Central memory CD8-positive, alpha-beta T cell (primary cell): ENCODE measurements around the gene ENTHD1.

Source experiments
- ATAC-seq: fragments of 150-1000 bp; cut with Tn5 transposase; replicated peaks from 2 replicates; pipeline ENCODE4 v1.10.0; 2022; ENCODE audit warnings: mild to moderate bottlenecking, moderate FRiP score, moderate number of reproducible peaks; ENCODE audit not compliant: poor library complexity, severe bottlenecking; ENCODE audit errors: extremely low read depth
- DNase-seq, 2 donors: peaks; one replicate each; pipeline ENCODE4 v3.0.0; 2021; ENCODE audit warnings: low spot score in 2 of 2
- H3K27ac Mint-ChIP-seq: one replicate; pipeline ENCODE4 v1.8.0; 2022; ENCODE audit warnings: low read depth, mild to moderate bottlenecking, moderate library complexity, mixed read lengths
- H3K27me3 Mint-ChIP-seq: one replicate; pipeline ENCODE4 v1.8.0; 2022; ENCODE audit warnings: mixed read lengths
- H3K36me3 Mint-ChIP-seq: one replicate; pipeline ENCODE4 v1.8.0; 2022; ENCODE audit warnings: mild to moderate bottlenecking, moderate library complexity, mixed read lengths; ENCODE audit not compliant: insufficient read depth
- H3K4me1 Mint-ChIP-seq: one replicate; pipeline ENCODE4 v1.8.0; 2022; ENCODE audit warnings: mixed read lengths
- H3K4me3 Mint-ChIP-seq: one replicate; pipeline ENCODE4 v1.8.0; 2022; ENCODE audit warnings: mild to moderate bottlenecking, moderate library complexity, mixed read lengths
- H3K9me3 Mint-ChIP-seq: one replicate; pipeline ENCODE4 v1.8.0; 2022; ENCODE audit warnings: mixed read lengths

The ENTHD1 gene, protein sequence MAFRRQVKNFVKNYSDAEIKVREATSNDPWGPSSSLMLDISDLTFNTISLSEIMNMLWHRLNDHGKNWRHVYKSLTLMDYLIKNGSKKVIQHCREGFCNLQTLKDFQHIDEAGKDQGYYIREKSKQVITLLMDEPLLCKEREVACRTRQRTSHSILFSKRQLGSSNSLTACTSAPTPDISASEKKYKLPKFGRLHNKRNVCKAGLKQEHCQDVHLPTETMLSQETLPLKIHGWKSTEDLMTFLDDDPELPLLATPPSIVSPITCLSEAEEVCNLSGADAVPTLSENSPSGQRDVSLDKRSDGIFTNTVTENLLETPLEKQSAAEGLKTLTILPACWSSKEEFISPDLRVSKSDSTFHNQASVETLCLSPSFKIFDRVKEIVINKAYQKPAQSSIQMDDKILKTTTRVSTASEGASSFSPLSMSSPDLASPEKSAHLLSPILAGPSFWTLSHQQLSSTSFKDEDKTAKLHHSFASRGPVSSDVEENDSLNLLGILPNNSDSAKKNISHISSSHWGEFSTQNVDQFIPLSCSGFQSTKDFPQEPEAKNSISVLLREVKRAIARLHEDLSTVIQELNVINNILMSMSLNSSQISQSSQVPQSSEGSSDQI

DNA sequence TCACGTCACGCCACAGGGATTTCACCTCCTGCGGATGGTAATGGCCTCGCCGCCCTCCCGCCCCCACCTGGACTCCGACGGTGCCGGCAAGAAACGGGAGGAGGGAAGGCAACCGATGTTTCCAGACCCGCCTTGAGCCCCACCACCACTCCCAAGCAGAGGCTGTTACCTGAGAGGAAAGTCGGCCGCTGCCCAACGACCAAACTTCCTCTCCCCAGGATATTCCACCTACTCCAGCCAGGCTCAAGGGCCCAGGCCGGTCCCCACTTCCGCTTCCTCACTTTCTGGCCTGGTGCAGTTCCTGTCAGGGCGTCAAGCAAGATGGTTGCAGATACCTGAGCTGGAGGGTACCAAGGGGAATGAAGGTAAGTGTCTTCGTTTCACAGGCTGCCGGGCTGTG is at the start of gene ENTHD1:
ENTHD1 (minus strand) TSS at position 235 of the 400 bp plus-strand sequence. CDS start 6,012 bp downstream, outside the sequence.
- no peak within 1 kb of the TSS for H3K27ac Mint-ChIP-seq
- H3K27me3 Mint-ChIP-seq, result no peaks in the 10 kb centered on the region
- DNase-seq, result no peak
- no peaks in the 10 kb centered on the region for H3K9me3 Mint-ChIP-seq
- ATAC-seq, result no peak
- no peak within 1 kb of the TSS for H3K4me3 Mint-ChIP-seq
- H3K36me3 Mint-ChIP-seq, result peaks cover 2% of the 10 kb centered on the region
- H3K4me1 Mint-ChIP-seq, result peaks cover 8% of the 10 kb centered on the region

DNA sequence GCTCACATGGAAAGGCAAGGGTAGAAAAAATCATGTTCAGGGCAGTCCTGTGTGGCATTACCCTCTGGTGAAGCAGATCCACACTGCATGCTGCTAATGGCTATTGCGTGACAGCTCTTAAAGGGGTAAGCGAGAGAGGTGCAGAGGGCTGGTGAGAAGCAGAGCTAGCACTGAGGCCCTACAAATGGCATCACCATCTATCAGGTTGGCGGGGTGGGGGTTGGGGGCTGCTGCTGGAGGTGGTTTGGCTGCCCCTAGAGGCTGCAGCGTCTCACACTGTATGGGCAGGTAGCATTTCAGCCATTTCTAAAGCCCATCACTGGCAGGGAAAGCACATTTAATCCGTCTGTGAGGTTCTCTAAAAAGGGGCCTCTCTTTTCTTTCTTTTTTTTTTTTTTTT is 49.8 kb upstream of the ENTHD1 start:
- no peak for ATAC-seq
- DNase-seq, result no peak
- H3K36me3 Mint-ChIP-seq, result peaks cover 27% of the 10 kb centered on the region
- H3K4me1 Mint-ChIP-seq, result peaks cover 84% of the 10 kb centered on the region
- H3K27ac Mint-ChIP-seq, result peak overlapping the region; percentile 85
- H3K27me3 Mint-ChIP-seq, result no peaks in the 10 kb centered on the region
- H3K4me3 Mint-ChIP-seq, result peak overlapping the region; percentile 46
- no peaks in the 10 kb centered on the region for H3K9me3 Mint-ChIP-seq

DNA sequence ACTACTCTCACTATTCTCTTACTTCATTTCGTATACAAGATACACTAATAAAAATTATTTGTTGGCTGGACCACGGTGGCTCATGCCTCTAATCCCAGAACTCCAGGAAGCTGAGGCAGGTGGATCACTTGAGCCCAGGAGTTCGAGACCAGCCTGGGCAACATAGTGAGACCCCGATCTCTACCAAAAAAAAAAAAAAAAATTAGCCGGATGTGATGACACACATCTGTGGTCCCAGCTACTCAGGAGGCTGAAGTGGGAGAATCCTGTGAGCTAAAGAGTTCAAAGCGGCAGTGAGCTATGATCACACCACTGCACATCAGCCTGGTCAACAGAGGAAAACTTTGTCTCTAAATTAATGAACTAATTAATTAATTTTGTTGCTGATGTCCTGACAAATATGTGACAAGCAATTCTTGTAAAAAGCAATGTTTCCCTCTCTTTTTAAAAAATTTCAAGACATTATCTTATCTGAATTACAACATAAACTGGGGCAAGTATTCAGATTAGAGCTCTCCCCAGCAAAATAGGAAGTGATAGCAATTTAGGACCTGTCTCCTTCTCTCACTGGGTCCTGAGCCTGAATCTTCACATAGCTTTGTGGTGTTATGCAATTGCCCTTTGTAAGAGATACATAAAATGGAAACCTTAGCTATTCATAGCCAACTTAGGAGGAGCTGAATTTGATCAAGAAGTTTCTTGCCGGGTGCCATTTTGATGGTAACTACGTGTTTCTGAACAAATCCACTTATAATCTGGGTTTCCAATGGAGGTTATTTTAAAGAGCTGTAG is 49.1 kb upstream of the ENTHD1 start:
- DNase-seq (no peak), ATAC-seq (peak; percentile 20)
- Mint-ChIP-seq H3K27ac (peak overlapping the region; percentile 85), H3K4me3 (peak overlapping the region; percentile 46), H3K36me3 (peaks cover 32% of the 10 kb centered on the region), H3K9me3 (no peaks in the 10 kb centered on the region), H3K4me1 (peaks cover 87% of the 10 kb centered on the region), H3K27me3 (no peaks in the 10 kb centered on the region)

GRCh38 chr22:39941601-39942000 is 48.0 kb upstream of the ENTHD1 start:
- no peaks in the 10 kb centered on the region for H3K27me3 Mint-ChIP-seq
- no peak overlapping the region for H3K4me3 Mint-ChIP-seq
- H3K27ac Mint-ChIP-seq, result peak overlapping the region; percentile 85
- H3K36me3 Mint-ChIP-seq, result peaks cover 32% of the 10 kb centered on the region
- peaks cover 87% of the 10 kb centered on the region for H3K4me1 Mint-ChIP-seq
- DNase-seq, result no peak
- no peak for ATAC-seq
- no peaks in the 10 kb centered on the region for H3K9me3 Mint-ChIP-seq

GRCh38 chr22:39940757-39941305 is 47.3 kb upstream of the ENTHD1 start:
- DNase-seq (no peak), ATAC-seq (peak; percentile 57)
- H3K27ac Mint-ChIP-seq, result peak overlapping the region; percentile 85
- peak overlapping the region; percentile 63 for H3K4me3 Mint-ChIP-seq
- H3K36me3 Mint-ChIP-seq, result peaks cover 35% of the 10 kb centered on the region
- H3K27me3 Mint-ChIP-seq, result no peaks in the 10 kb centered on the region
- H3K9me3 Mint-ChIP-seq, result no peaks in the 10 kb centered on the region
- H3K4me1 Mint-ChIP-seq, result peaks cover 88% of the 10 kb centered on the region

DNA sequence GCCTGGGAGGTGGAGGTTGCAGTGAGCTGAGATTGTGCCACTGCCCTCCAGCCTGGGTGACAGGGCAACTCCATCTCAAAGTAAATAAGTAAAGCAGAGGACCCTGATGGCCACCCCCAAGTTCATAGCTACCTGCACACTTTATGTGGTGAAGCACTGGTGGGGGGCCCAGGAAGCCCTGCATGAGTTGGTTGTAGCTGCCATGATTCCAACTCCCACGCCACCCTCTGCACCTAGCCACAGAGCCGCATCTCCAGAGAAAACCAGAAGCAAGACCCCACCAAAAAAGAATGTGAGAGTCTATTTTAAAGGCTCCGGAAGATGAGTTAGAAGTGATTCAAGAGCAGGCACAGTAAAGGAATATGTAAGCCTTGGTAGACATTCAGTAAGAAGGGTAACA is 46.3 kb upstream of the ENTHD1 start:
- no peak for ATAC-seq
- no peaks in the 10 kb centered on the region for H3K27me3 Mint-ChIP-seq
- H3K4me3 Mint-ChIP-seq, result peak overlapping the region; percentile 63
- peak overlapping the region; percentile 85 for H3K27ac Mint-ChIP-seq
- DNase-seq, result no peak
- H3K4me1 Mint-ChIP-seq, result peaks cover 89% of the 10 kb centered on the region
- H3K36me3 Mint-ChIP-seq, result peaks cover 37% of the 10 kb centered on the region
- no peaks in the 10 kb centered on the region for H3K9me3 Mint-ChIP-seq

DNA sequence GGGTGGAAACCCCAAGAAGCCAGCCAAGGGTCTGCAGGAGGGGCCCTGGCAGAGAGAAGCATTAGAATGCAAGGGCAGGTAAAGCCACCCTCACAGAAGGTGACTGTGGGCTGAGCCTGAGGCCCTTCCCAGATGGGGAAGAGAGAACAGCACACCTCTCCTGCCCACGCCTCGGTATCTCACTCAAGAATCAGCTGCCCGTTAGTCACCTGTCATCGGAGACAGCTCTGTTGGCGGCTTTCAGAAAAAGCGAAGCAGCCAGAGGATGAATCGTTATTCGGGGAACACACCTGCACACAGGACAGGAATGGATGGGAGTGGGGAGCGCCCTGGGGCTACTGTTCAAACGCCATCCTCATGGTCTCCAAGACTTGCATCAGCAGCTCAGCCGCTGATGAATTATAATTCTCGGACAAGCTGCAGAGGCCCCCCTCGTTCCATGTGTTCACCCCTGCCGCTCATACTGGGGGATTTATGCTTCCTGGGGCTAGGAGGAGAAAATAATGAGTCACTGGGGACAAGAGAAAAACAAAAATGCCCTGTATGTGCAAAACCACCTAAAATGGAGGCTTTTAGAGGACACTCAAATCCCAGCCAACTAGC is 45.0 kb upstream of the ENTHD1 start:
- ATAC-seq (no peak), DNase-seq (no peak)
- Mint-ChIP-seq H3K4me1 (peaks cover 92% of the 10 kb centered on the region), H3K9me3 (no peaks in the 10 kb centered on the region), H3K27me3 (no peaks in the 10 kb centered on the region), H3K27ac (peak overlapping the region; percentile 98), H3K4me3 (peak overlapping the region; percentile 77), H3K36me3 (peaks cover 32% of the 10 kb centered on the region)

GRCh38 chr22:39937906-39938305 is 44.3 kb upstream of the ENTHD1 start:
- DNase-seq (no peak), ATAC-seq (peak; percentile 63)
- no peaks in the 10 kb centered on the region for H3K9me3 Mint-ChIP-seq
- H3K27ac Mint-ChIP-seq, result peak overlapping the region; percentile 98
- peaks cover 34% of the 10 kb centered on the region for H3K36me3 Mint-ChIP-seq
- peak overlapping the region; percentile 77 for H3K4me3 Mint-ChIP-seq
- peaks cover 94% of the 10 kb centered on the region for H3K4me1 Mint-ChIP-seq
- H3K27me3 Mint-ChIP-seq, result no peaks in the 10 kb centered on the region

DNA sequence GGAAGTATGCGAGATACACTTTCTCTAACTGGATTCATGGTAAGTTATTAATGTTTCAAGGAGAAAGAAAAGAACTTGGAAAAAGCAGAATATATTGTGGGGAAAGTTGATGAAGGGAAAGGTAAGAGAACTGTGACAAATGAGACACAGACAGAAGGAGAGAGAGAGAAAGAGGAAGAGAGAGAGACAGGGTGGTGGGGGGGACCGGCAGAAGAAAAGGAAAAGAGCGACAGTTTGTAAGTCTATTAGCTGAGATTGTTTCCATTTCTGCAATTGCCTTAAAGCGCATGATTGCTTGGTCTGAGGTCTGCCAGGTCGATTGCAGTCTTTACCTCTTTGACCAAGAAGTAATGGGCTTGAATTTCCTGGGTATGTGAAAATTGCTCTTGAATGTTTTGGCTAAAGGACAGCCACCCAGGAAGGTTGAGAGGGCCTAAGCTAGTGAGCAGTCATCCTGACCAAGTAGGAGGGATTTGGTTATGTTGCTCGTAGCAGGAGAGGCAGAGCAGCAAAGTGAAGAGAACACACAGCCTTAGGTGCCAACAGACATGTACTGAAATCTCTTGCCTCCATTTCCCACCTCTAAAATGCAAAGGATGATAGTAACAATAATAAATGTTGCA is 43.1 kb upstream of the ENTHD1 start:
- ATAC-seq (no peak), DNase-seq (no peak)
- Mint-ChIP-seq H3K27me3 (no peaks in the 10 kb centered on the region), H3K9me3 (no peaks in the 10 kb centered on the region), H3K27ac (peak overlapping the region; percentile 98), H3K4me3 (peak overlapping the region; percentile 77), H3K36me3 (peaks cover 32% of the 10 kb centered on the region), H3K4me1 (peaks cover 86% of the 10 kb centered on the region)

GRCh38 chr22:39935612-39936011 is 42.1 kb upstream of the ENTHD1 start:
- Mint-ChIP-seq H3K27ac (peak overlapping the region; percentile 98), H3K27me3 (no peaks in the 10 kb centered on the region), H3K36me3 (peaks cover 31% of the 10 kb centered on the region), H3K4me1 (peaks cover 77% of the 10 kb centered on the region), H3K4me3 (peak overlapping the region; percentile 77), H3K9me3 (no peaks in the 10 kb centered on the region)
- DNase-seq (no peak), ATAC-seq (no peak)

GRCh38 chr22:39935116-39935515 is 41.6 kb upstream of the ENTHD1 start:
- H3K27ac Mint-ChIP-seq, result peak overlapping the region; percentile 98
- H3K4me1 Mint-ChIP-seq, result peaks cover 72% of the 10 kb centered on the region
- no peaks in the 10 kb centered on the region for H3K9me3 Mint-ChIP-seq
- ATAC-seq (no peak), DNase-seq (no peak)
- H3K36me3 Mint-ChIP-seq, result peaks cover 31% of the 10 kb centered on the region
- no peaks in the 10 kb centered on the region for H3K27me3 Mint-ChIP-seq
- H3K4me3 Mint-ChIP-seq, result peak overlapping the region; percentile 77

DNA sequence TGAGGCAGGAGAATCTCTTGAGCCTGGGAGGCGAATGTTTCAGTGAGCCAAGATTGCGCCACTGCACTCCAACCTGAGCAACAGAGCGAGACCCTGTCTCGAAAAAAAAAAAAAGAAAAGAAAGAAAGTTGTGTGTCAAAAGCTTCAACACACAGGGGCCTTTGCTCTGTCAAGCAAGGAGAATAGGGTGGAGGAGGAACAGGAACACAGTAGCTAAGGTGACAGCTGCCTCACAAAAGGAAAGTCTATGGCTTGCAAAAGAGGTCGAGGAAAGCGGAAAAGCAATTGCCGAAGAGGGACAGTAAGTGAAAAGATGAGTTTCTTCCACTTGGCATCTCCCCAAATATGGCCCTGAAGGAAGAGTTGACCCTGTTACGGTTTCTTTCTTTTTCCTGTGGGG is 40.2 kb upstream of the ENTHD1 start:
- Mint-ChIP-seq H3K9me3 (no peaks in the 10 kb centered on the region), H3K36me3 (peaks cover 27% of the 10 kb centered on the region), H3K4me1 (peaks cover 62% of the 10 kb centered on the region), H3K27me3 (no peaks in the 10 kb centered on the region), H3K4me3 (peak overlapping the region; percentile 77), H3K27ac (peak overlapping the region; percentile 98)
- DNase-seq, result no peak
- ATAC-seq, result no peak
